Osteoblast (primary cell): ENCODE measurements around the gene SRCIN1. TPM values are rescaled to one million over a fixed set of nuclear protein-coding genes. Genes with fewer than 3 reads are reported as not detected.

ENCODE experiments used
- DNase-seq: peaks from one replicate; pipeline ENCODE4 v3.0.0; 2011; ENCODE audit warnings: low spot score, mixed read lengths; ENCODE audit not compliant: insufficient read length; ENCODE audit errors: missing footprints
- H2AFZ ChIP-seq: 2 replicates; pipeline ENCODE4 v1.6.0; 2011; ENCODE audit warnings: mild to moderate bottlenecking, low read length
- H3K27ac ChIP-seq: 2 replicates; pipeline ENCODE4 v1.5.1; 2011; ENCODE audit warnings: mild to moderate bottlenecking, low read depth, low read length, moderate library complexity
- H3K27me3 ChIP-seq: 2 replicates; pipeline ENCODE4 v1.6.0; 2012; ENCODE audit warnings: mild to moderate bottlenecking, control low read depth, inconsistent platforms, low read length, moderate library complexity; ENCODE audit not compliant: insufficient read depth
- H3K36me3 ChIP-seq: 2 replicates; pipeline ENCODE4 v1.5.1; 2011; ENCODE audit warnings: mild to moderate bottlenecking, low read length, control low read depth, moderate library complexity; ENCODE audit not compliant: insufficient read depth
- H3K4me1 ChIP-seq: 2 replicates; pipeline ENCODE4 v1.5.1; 2011; ENCODE audit warnings: mild to moderate bottlenecking, low read length, control low read depth, moderate library complexity; ENCODE audit not compliant: insufficient read depth
- H3K4me2 ChIP-seq: 2 replicates; pipeline ENCODE4 v1.6.0; 2011; ENCODE audit warnings: mild to moderate bottlenecking, low read length; ENCODE audit not compliant: insufficient read depth
- H3K4me3 ChIP-seq: fragments of 200-600 bp; sonication (generic); 3 replicates; pipeline ENCODE4 v1.5.1; 2012; ENCODE audit warnings: mild to moderate bottlenecking, low read length, inconsistent platforms; ENCODE audit not compliant: insufficient read depth
- H3K79me2 ChIP-seq: 2 replicates; pipeline ENCODE4 v1.6.0; 2012; ENCODE audit warnings: mild to moderate bottlenecking, low read length, control low read depth, inconsistent platforms; ENCODE audit not compliant: insufficient read depth
- H3K9me3 ChIP-seq: 2 replicates; pipeline ENCODE4 v1.5.1; 2011; ENCODE audit warnings: low read depth, low read length, control low read depth
- H4K20me1 ChIP-seq: 2 replicates; pipeline ENCODE4 v1.6.0; 2012; ENCODE audit warnings: mild to moderate bottlenecking, low read length, control low read depth; ENCODE audit not compliant: insufficient read depth
- CTCF ChIP-seq: IDR thresholded peaks from 2 replicates; pipeline ENCODE4 v1.5.1; 2011; ENCODE audit warnings: mild to moderate bottlenecking, low read depth, low read length, moderate library complexity; ENCODE audit errors: extremely low read depth
- total RNA-seq: library from RNA; depleted of rRNA; stranded (reverse); fragments of >200 nt; gene quantifications from 2 replicates; pipeline ENCODE4 v1.2.3, GENCODE V29; 2012

SRCIN1 gene
- total RNA-seq, 1 donor, result not detected

- no peak overlapping the region for H3K4me3 ChIP-seq
- no peak overlapping the region for H2AFZ ChIP-seq
- H3K27ac ChIP-seq, result no peak overlapping the region
- H3K4me2 ChIP-seq, result no peak overlapping the region
- DNase-seq, result no peak
- peaks cover 3% of the 10 kb centered on the region for H3K9me3 ChIP-seq
- no peaks in the 10 kb centered on the region for H3K79me2 ChIP-seq
- no peak for TF ChIP-seq CTCF
- H3K4me1 ChIP-seq, result no peaks in the 10 kb centered on the region
- H4K20me1 ChIP-seq, result no peaks in the 10 kb centered on the region
- peaks cover 43% of the 10 kb centered on the region for H3K27me3 ChIP-seq
- H3K36me3 ChIP-seq, result no peaks in the 10 kb centered on the region
Measured at GRCh38 chr17:38616361-38616760, 10.6 kb upstream of the SRCIN1 start.

GRCh38 chr17:38613981-38614779 lies 8.4 kb upstream of the SRCIN1 start:
- H3K4me3 ChIP-seq, result no peak overlapping the region
- H3K27ac ChIP-seq, result no peak overlapping the region
- DNase-seq, result no peak
- H3K36me3 ChIP-seq, result no peaks in the 10 kb centered on the region
- peaks cover 3% of the 10 kb centered on the region for H3K9me3 ChIP-seq
- no peaks in the 10 kb centered on the region for H3K4me1 ChIP-seq
- H2AFZ ChIP-seq, result no peak overlapping the region
- no peak overlapping the region for H3K4me2 ChIP-seq
- H4K20me1 ChIP-seq, result no peaks in the 10 kb centered on the region
- TF ChIP-seq CTCF, result no peak
- H3K79me2 ChIP-seq, result no peaks in the 10 kb centered on the region
- H3K27me3 ChIP-seq, result peaks cover 41% of the 10 kb centered on the region

- no peak for DNase-seq
- peaks cover 43% of the 10 kb centered on the region for H3K27me3 ChIP-seq
- H3K27ac ChIP-seq, result no peak overlapping the region
- no peak overlapping the region for H2AFZ ChIP-seq
- H3K36me3 ChIP-seq, result no peaks in the 10 kb centered on the region
- no peaks in the 10 kb centered on the region for H3K79me2 ChIP-seq
- no peaks in the 10 kb centered on the region for H3K4me1 ChIP-seq
- peaks cover 3% of the 10 kb centered on the region for H3K9me3 ChIP-seq
- H3K4me2 ChIP-seq, result no peak overlapping the region
- TF ChIP-seq CTCF, result no peak
- H3K4me3 ChIP-seq, result no peak overlapping the region
- H4K20me1 ChIP-seq, result no peaks in the 10 kb centered on the region
Measured at GRCh38 chr17:38613525-38613980, 7.8 kb upstream of the SRCIN1 start.

DNA sequence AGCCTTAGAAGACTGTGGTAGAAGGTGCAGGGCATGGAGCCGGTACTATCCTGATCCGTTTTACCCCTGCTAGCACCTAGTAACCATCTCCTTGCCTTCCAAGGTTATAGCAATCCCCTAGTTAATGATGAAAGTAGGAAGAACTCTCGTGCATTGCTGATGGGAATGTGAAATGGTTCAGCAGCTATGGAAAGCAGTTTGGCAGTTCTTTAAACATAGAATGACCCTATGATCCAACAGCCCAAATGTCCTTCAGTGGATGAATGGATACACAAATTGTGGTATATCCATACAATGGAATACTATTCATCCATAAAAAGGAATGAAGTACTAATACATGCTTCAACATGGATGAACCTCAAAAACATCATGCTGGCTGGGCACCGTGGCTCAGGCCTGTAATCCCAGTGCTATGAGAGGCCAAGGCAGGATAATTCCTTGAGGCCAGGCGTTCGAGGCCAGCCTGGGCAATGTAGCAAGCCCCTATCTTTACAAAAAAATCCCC lies 6.2 kb upstream of the SRCIN1 start:
- H3K4me3 ChIP-seq, result no peak overlapping the region
- H2AFZ ChIP-seq, result no peak overlapping the region
- no peak overlapping the region for H3K27ac ChIP-seq
- no peaks in the 10 kb centered on the region for H3K36me3 ChIP-seq
- no peak for DNase-seq
- H3K27me3 ChIP-seq, result peaks cover 50% of the 10 kb centered on the region
- H3K4me2 ChIP-seq, result no peak overlapping the region
- H3K79me2 ChIP-seq, result no peaks in the 10 kb centered on the region
- H3K9me3 ChIP-seq, result peaks cover 3% of the 10 kb centered on the region
- no peak for TF ChIP-seq CTCF
- H3K4me1 ChIP-seq, result no peaks in the 10 kb centered on the region
- H4K20me1 ChIP-seq, result no peaks in the 10 kb centered on the region
